ENCODE data around the gene CCNY. TPM values are rescaled to one million over a fixed set of nuclear protein-coding genes. Genes with fewer than 3 reads are reported as not detected.

Gene CCNY
- total and polyA plus RNA-seq, 2 donors (not counting 1 experiment from before 2014, with no cell fraction given) = 34.1 to 64.9 TPM

DNA sequence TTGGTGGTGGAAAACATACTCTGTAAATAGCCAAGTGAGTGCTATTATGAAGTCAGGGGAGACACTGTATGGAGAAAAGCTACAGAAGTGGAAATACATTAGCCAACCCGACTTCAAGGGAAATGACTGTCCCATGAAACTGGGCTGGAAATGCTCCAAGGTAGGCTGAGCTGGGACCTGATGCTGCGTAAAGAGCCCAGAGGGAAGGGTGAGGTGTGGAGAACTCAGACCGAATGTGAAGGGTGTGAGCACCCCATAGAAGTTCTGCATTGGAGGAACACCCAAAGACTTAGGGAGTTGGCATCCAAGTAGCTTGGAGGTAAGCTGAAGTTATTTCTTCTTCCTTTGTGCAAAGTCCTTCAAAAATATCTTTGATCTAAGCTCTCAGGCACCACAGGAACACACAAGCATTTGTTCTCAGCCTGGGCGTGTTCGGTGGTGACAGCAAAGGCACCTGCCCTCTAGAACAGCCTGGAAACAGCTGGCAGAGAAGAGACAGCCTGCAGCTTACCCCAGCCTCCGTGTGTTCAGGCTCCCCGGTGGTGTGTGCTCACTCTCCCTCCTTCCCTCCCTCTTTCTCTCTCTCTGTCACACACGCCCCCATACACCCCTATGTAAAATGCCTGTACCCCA is 249.7 kb downstream of the CCNY start:
- no peak for ATAC-seq (ENCODE audit: low read depth)
- ChIA-PET CTCF (no interaction called here), POLR2A (no interaction called here)
- no peak overlapping the region for H3K4me3 Mint-ChIP-seq
- H3K27me3 Mint-ChIP-seq = peaks cover 19% of the 10 kb centered on the region
- no peak overlapping the region for H3K4me2 ChIP-seq (replicated peaks; ENCODE audit: low read depth, low read length, poor library complexity, severe bottlenecking)
- peaks cover 0 to 7% (median 2%) of the 10 kb centered on the region in 3 donors for H3K9me3 ChIP-seq (ENCODE audit: control extremely low read depth in 1 of 3, control insufficient read depth in 2 of 3, insufficient read depth in 1 of 3, low read length in 2 of 3)
- no peaks in the 10 kb centered on the region for H3K79me2 ChIP-seq (ENCODE audit: control insufficient read depth, insufficient read depth, low read length)
- WGBS (ENCODE audit: insufficient coverage) = 50% methylated on average over 6 of the region's 8 CpGs
- no peak overlapping the region for H3K27ac ChIP-seq (ENCODE audit: low read length in 2 of 2)
- H3K4me1 Mint-ChIP-seq = no peaks in the 10 kb centered on the region
- H3K4me3 ChIP-seq (ENCODE audit: control extremely low read depth in 1 of 5, extremely low read depth in 1 of 5, insufficient read depth in 1 of 5, low read depth in 2 of 5, low read length in 4 of 5) = no peak overlapping the region
- intact Hi-C loops (cut with micrococcal nuclease) = no loop called here
- no peak overlapping the region for H2AFZ ChIP-seq (ENCODE audit: insufficient read depth, low read depth, low read length, poor library complexity, severe bottlenecking)
- no peaks in the 10 kb centered on the region for H3K36me3 ChIP-seq (replicated peaks in 1 of 2; ENCODE audit: control extremely low read depth in 1 of 2, control insufficient read depth in 1 of 2, extremely low read depth in 1 of 2, insufficient read depth in 2 of 2, low read length in 1 of 2)
- no peak overlapping the region for H3K27ac Mint-ChIP-seq
- no peak for DNase-seq
- no peaks in the 10 kb centered on the region for H3K4me1 ChIP-seq (ENCODE audit: control insufficient read depth in 2 of 2, insufficient read depth in 2 of 2, low read length in 2 of 2)
- H3K9ac ChIP-seq (ENCODE audit: low read length) = no peak overlapping the region
- peaks cover 2% of the 10 kb centered on the region for H3K9me3 Mint-ChIP-seq (ENCODE audit: insufficient read depth)
- peaks cover 0 to 5% (median 1%) of the 10 kb centered on the region in 4 experiments for H3K27me3 ChIP-seq (replicated peaks in 1 of 4; ENCODE audit: control extremely low read depth in 1 of 4, control insufficient read depth in 3 of 4, insufficient read depth in 4 of 4, low read length in 3 of 4)
- no peak for TF ChIP-seq EZH2 (IDR thresholded peaks at IDR 0.05; ENCODE audit: borderline replicate concordance, insufficient read depth, low read depth, low read length, poor library complexity, severe bottlenecking)
- TF ChIP-seq, protein P1, sequence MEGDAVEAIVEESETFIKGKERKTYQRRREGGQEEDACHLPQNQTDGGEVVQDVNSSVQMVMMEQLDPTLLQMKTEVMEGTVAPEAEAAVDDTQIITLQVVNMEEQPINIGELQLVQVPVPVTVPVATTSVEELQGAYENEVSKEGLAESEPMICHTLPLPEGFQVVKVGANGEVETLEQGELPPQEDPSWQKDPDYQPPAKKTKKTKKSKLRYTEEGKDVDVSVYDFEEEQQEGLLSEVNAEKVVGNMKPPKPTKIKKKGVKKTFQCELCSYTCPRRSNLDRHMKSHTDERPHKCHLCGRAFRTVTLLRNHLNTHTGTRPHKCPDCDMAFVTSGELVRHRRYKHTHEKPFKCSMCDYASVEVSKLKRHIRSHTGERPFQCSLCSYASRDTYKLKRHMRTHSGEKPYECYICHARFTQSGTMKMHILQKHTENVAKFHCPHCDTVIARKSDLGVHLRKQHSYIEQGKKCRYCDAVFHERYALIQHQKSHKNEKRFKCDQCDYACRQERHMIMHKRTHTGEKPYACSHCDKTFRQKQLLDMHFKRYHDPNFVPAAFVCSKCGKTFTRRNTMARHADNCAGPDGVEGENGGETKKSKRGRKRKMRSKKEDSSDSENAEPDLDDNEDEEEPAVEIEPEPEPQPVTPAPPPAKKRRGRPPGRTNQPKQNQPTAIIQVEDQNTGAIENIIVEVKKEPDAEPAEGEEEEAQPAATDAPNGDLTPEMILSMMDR (IDR thresholded peaks at IDR 0.05) = no peak
- no peaks in the 10 kb centered on the region for H4K20me1 ChIP-seq (ENCODE audit: control insufficient read depth, insufficient read depth, low read length, poor library complexity, severe bottlenecking)

DNA sequence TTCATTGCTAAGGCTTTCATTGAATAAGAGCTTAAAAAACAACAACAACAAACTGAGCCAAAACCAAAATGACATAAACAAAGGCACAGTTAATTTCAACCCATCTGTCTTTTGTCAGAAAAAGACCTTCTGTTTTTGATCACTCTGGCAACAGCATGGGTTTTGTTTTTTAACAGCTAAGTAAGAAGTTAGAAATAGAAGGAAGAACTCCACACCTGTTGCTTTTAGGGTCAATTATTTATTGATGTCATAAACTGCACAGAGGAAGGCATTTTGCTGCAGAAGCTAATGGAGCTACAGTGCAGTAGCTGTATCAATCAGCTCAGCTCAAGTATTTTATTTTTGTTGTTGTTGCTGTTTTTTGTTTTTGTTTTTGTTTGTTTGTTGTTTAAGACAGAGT is 252.5 kb downstream of the CCNY start:
- Histone ChIP-seq H3K36me3 (replicated peaks in 1 of 2; ENCODE audit: control extremely low read depth in 1 of 2, control insufficient read depth in 1 of 2, extremely low read depth in 1 of 2, insufficient read depth in 2 of 2, low read length in 1 of 2) (no peaks in the 10 kb centered on the region), H3K79me2 (ENCODE audit: control insufficient read depth, insufficient read depth, low read length) (no peaks in the 10 kb centered on the region), H3K9me3 (ENCODE audit: control extremely low read depth in 1 of 3, control insufficient read depth in 2 of 3, insufficient read depth in 1 of 3, low read length in 2 of 3) (peaks cover 4 to 7% (median 7%) of the 10 kb centered on the region in 3 donors), H4K20me1 (ENCODE audit: control insufficient read depth, insufficient read depth, low read length, poor library complexity, severe bottlenecking) (no peaks in the 10 kb centered on the region), H3K27ac (ENCODE audit: low read length in 2 of 2) (no peak overlapping the region), H3K27me3 (replicated peaks in 1 of 4; ENCODE audit: control extremely low read depth in 1 of 4, control insufficient read depth in 3 of 4, insufficient read depth in 4 of 4, low read length in 3 of 4) (peaks cover 0 to 4% (median 1%) of the 10 kb centered on the region in 4 experiments), H3K4me1 (ENCODE audit: control insufficient read depth in 2 of 2, insufficient read depth in 2 of 2, low read length in 2 of 2) (no peaks in the 10 kb centered on the region), H2AFZ (ENCODE audit: insufficient read depth, low read depth, low read length, poor library complexity, severe bottlenecking) (no peak overlapping the region), H3K9ac (ENCODE audit: low read length) (no peak overlapping the region), H3K4me2 (replicated peaks; ENCODE audit: low read depth, low read length, poor library complexity, severe bottlenecking) (no peak overlapping the region), H3K4me3 (ENCODE audit: control extremely low read depth in 1 of 5, extremely low read depth in 1 of 5, insufficient read depth in 1 of 5, low read depth in 2 of 5, low read length in 4 of 5) (no peak overlapping the region)
- Mint-ChIP-seq H3K27me3 (peaks cover 19% of the 10 kb centered on the region), H3K9me3 (ENCODE audit: insufficient read depth) (peaks cover 5% of the 10 kb centered on the region), H3K27ac (no peak overlapping the region), H3K4me3 (no peak overlapping the region), H3K4me1 (no peaks in the 10 kb centered on the region)
- TF ChIP-seq, protein P1 (IDR thresholded peaks at IDR 0.05) = no peak
- TF ChIP-seq EZH2 (IDR thresholded peaks at IDR 0.05; ENCODE audit: borderline replicate concordance, insufficient read depth, low read depth, low read length, poor library complexity, severe bottlenecking) = no peak
- ChIA-PET CTCF (interaction anchor here (0.6 to 1.4 kb wide), 2 partner anchors 26 kb away, joined by 3 to 4 read pairs; no protein-coding TSS in a partner anchor), POLR2A (no interaction called here)
- DNase-seq (no peak), ATAC-seq (ENCODE audit: low read depth) (no peak)
- intact Hi-C loops (cut with micrococcal nuclease) = no loop called here
